ENCODE measurements around the gene ZNF516.
A peak's percentile ranks its signal among the peaks of the same experiment; 100 is the strongest.

ZNF516 gene

GRCh38 chr18:76395609-76396008 is 99.4 kb downstream of the ZNF516 start:
- no peak for DNase-seq

GRCh38 chr18:76394780-76395476 is 100.1 kb downstream of the ZNF516 start:
- DNase-seq, result no peak

DNA sequence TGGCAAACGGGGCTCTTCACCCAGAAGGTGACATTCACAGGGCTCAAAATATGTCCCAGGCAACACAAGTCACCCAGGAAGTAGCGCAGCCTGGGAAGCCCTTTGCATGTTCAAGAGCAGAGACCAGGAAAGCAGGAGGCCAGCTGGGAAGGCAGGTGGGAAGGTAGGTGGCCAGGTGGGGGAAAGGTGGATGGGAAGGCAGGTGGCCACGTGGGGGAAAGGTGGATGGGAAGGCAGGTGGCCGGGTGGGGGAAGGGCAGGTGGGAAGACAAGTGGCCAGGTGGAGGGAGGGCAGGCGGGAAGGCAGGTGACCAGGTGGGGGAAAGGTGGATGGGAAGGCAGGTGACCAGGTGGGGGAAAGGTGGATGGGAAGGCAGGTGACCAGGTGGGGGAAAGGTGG is 102.7 kb downstream of the ZNF516 start:
- no peak for DNase-seq

GRCh38 chr18:76391746-76392145 is 103.3 kb downstream of the ZNF516 start:
- no peak for DNase-seq

- DNase-seq, result no peak
Measured at GRCh38 chr18:76391038-76391437, 104.0 kb downstream of the ZNF516 start.

DNA sequence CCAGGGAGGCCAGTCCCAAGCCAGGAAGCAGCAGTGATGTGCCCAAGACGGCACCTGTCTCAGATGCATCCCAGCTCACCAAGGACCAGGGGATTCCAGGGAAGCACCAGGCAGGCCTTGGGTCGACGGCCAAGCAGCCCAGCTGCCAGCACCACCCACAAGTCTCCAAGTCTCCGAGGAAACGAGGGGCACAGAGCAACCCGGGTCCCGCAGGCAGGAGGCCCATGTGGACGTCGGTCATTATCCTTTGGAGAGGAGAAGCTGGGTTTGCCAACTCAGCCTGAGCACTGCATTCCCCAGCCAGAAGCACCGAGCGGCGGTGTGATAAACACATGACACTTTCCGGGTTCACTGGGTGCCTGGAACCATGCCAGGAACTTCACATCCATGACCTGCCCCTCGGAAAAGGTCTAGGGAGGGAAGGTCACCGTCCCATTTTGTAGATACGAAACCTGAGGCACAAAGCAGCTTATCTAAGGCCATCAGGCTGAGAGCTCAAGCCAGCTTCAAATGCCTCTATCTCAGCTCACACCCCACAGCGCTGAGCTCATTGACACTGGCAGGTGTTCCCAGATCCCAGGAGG is 104.5 kb downstream of the ZNF516 start:
- peak in 4 of 14 donors; percentile 22 to 34 (median 29) for DNase-seq

GRCh38 chr18:76389716-76390115 is 105.3 kb downstream of the ZNF516 start:
- no peak for DNase-seq

DNA sequence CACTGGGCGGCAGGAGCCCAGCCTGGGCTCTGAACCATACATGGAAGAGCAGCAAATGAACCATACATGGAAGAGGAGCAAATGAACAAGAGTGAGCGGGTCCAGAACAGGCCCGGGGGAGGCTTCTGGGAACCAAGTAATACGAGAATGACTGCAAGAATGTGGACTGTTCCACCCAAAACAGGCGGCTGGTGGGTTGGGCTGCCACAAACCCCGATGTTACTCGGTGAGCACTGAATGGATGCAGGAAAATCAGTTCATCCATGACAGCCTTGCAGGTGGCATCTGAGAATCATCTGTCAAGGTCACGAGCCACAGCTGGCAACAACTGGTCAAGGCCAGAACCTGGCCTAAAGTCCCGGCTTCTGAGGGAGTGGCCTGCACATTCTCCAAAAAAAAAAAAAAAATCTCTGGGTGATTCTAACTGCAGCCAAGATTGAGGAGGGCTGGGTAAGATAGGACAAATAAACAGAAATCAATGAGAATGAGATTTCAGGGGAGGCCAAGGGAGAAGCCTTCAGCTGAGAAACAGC is 106.1 kb downstream of the ZNF516 start:
- no peak for DNase-seq

GRCh38 chr18:76388261-76388660 is 106.8 kb downstream of the ZNF516 start:
- DNase-seq, result no peak

DNA sequence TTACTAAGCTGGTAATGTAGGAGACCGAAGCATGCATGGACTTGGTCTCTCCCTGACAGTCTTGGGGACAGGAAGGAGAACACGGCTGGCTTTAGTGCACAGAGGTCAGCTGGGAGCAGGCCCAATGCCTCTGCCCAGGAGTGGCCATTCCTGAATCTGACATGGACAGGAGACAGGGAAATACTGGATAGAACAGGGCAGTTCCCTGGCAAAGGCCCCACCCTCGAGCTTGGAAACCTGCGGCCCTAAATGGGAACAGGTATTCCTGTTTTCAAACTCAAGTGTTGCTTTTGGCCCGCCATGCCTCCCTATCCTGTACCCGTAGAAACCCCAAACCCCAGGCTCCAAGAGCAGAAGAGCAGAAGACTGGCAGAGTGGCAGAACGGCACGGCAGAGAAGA is 107.4 kb downstream of the ZNF516 start:
- no peak for DNase-seq

DNA sequence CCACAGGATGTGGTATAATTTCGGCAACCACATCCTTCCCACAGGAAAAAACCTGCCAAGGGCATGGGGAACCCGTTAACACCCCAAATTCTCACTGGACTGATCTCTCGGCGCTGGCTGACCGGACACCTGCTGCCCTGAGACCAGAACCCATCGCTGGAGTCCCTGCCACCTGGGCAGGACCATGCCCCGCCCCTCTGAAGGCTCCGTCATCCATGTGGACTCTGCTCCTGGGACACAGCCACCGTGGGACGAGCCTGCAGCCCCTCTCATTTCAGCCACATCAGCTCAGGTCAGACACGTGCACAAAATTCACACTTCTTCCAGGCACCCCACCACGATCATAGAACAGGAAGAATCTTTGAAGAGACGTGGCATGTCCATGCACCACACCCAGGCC is 108.2 kb downstream of the ZNF516 start:
- DNase-seq, result no peak

- DNase-seq, result no peak
Measured at GRCh38 chr18:76386071-76386470, 109.0 kb downstream of the ZNF516 start.

- no peak for DNase-seq
Measured at GRCh38 chr18:76385681-76385975, 109.4 kb downstream of the ZNF516 start.

GRCh38 chr18:76384861-76385680 is 110.0 kb downstream of the ZNF516 start:
- no peak for DNase-seq

GRCh38 chr18:76384114-76384790 is 110.8 kb downstream of the ZNF516 start:
- DNase-seq, result no peak

DNA sequence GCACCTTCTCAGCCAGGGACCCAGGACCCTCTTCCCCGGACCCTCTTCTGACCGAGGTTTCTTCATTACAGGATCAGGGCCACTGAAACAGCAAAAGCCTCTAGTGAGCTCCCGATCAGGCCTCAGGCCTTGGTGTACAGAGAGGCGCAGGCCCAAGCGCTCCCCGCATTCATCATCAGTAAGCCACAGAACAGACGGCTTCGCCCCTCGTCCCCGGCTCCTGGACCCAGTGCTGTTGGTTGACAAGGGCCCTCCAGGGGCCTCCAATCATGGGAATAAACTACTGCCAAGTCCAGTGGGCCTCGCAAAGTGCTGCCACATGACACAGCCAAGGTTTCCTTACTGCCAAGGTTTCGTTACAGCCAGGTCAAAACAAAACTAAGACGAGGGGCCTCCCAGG is 111.4 kb downstream of the ZNF516 start:
- DNase-seq, result no peak

- DNase-seq, result no peak
Measured at GRCh38 chr18:76382275-76382674, 112.8 kb downstream of the ZNF516 start.

DNA sequence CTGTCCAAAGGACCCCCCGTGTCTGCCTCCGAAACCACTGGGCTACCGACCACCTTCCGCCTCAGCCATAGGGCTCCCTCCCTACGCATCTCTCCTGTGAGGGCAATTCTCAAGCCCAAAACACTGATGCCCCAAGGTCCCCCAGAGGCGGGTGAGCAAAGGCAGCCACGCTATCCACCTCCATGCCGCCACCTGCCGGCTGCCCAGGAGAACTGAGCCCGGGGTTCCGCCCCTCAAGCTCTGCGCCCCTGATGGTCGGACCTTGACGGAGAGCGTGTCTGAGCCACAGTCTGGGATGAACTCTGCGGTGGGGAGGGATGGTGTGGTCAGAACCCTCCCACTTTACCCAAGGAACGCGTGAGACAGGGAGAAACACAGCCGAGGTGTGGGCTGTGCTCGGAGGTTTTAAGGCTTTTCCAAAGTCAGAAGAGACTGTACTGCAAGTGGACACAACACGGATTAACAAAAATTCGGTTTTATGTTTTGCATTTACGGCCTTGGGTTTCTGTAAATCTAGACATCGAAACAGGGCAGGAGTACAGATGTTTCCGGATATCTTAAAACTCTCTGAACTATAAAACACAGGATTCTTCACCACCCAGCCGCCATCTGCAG is 114.1 kb downstream of the ZNF516 start:
- DNase-seq, result no peak

GRCh38 chr18:76380127-76380729 is 114.8 kb downstream of the ZNF516 start:
- no peak for DNase-seq

GRCh38 chr18:76379226-76380126 is 115.6 kb downstream of the ZNF516 start:
- no peak for DNase-seq

All from C1 segment of cervical spinal cord (tissue), 14 donors.